Stimulated activated CD4-positive, alpha-beta T cell treated with anti-CD3 and anti-CD28 coated beads, Interleukin-12 subunit alpha, Interleukin-12 subunit beta, amount 100 ng/mL, for 24 hours (primary cell): ENCODE measurements around the gene MARK1.
A peak's percentile ranks its signal among the peaks of the same experiment; 100 is the strongest.

Experiments used
- DNase-seq, 2 experiments: peaks; one replicate each; pipeline ENCODE4 v3.0.0-alpha.2; 2020; ENCODE audit warnings: low read depth in 2 of 2

MARK1 gene

GRCh38 chr1:220690140-220691052 lies 162.5 kb downstream of the MARK1 start, which contains the start of gene C1orf115:
C1orf115 (plus strand) TSS chr1:220690363; CDS start chr1:220690403, 40 bp downstream.
- DNase-seq = peak; percentile 55 to 68

GRCh38 chr1:220691053-220691684 lies 163.2 kb downstream of the MARK1 start:
- no peak for DNase-seq

GRCh38 chr1:220692436-220693228 lies 164.7 kb downstream of the MARK1 start:
- no peak for DNase-seq

GRCh38 chr1:220694866-220695382 lies 167.0 kb downstream of the MARK1 start:
- no peak for DNase-seq

- no peak for DNase-seq
Measured at GRCh38 chr1:220695426-220695825, 167.5 kb downstream of the MARK1 start.

- DNase-seq = no peak
Measured at GRCh38 chr1:220696226-220696862, 168.4 kb downstream of the MARK1 start.

- DNase-seq = no peak
Measured at GRCh38 chr1:220696863-220697231, 168.9 kb downstream of the MARK1 start.

- no peak for DNase-seq
Measured at GRCh38 chr1:220697326-220697725, 169.4 kb downstream of the MARK1 start.

GRCh38 chr1:220698607-220699016 lies 170.7 kb downstream of the MARK1 start:
- no peak for DNase-seq

GRCh38 chr1:220699044-220699443 lies 171.1 kb downstream of the MARK1 start:
- DNase-seq = no peak

- no peak for DNase-seq
Measured at GRCh38 chr1:220700556-220701179, 172.7 kb downstream of the MARK1 start.

- DNase-seq = no peak
Measured at GRCh38 chr1:220701974-220702373, 174.0 kb downstream of the MARK1 start.

GRCh38 chr1:220702733-220703270 lies 174.9 kb downstream of the MARK1 start:
- no peak for DNase-seq

GRCh38 chr1:220703305-220703704 lies 175.4 kb downstream of the MARK1 start:
- no peak for DNase-seq

- no peak for DNase-seq
Measured at GRCh38 chr1:220705782-220706181, 177.8 kb downstream of the MARK1 start.

GRCh38 chr1:220706480-220706879 lies 178.5 kb downstream of the MARK1 start:
- DNase-seq = no peak

GRCh38 chr1:220707160-220707559 lies 179.2 kb downstream of the MARK1 start:
- DNase-seq = no peak

GRCh38 chr1:220708244-220708643 lies 180.3 kb downstream of the MARK1 start:
- DNase-seq = no peak

- DNase-seq = no peak
Measured at GRCh38 chr1:220708936-220709801, 181.2 kb downstream of the MARK1 start.

GRCh38 chr1:220710333-220710732 lies 182.4 kb downstream of the MARK1 start:
- DNase-seq = no peak
